ENCODE measurements around the gene PSMA6. TPM values are rescaled to one million over a fixed set of nuclear protein-coding genes. Genes with fewer than 3 reads are reported as not detected.
"Not testable (repeated sequence)": the region's sequence is repeated elsewhere in the genome, so short reads cannot be mapped to it uniquely, and the experiment has no call there.

Gene PSMA6
- total RNA-seq, 1 experiment from 2014 or later, result 392 TPM

DNA sequence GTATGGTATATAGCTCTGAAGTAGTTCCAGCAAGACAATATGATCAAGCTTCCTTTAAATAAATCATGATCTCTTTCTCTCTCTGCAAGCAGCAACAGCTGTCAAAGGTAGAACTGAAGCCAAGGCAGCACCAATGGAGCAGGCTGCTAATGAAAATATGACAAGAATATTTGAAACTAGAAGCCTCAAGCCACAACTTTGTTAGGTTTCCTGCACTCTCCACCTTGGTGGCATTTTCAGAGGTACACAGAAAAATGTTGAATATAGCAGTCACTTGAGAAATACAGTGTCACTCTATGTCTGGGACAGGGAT lies 43.8 kb upstream of the PSMA6 start:
- DNase-seq (ENCODE audit: low spot score), result no peak
- peaks cover 3% of the 10 kb centered on the region for H3K9me3 ChIP-seq (ENCODE audit: low read depth, low read length, poor library complexity, severe bottlenecking)
- H3K4me3 ChIP-seq (ENCODE audit: low read depth, low read length, poor library complexity, severe bottlenecking), result no peak overlapping the region
- no TSS peak for BruUV-seq (replicated peaks)
- ChIA-PET POLR2A (ENCODE audit: low non-redundant PET) (no interaction called here), CTCF (no interaction called here)
- no peaks in the 10 kb centered on the region for H3K36me3 ChIP-seq (ENCODE audit: insufficient read depth, low read length, poor library complexity, severe bottlenecking)
- no peaks in the 10 kb centered on the region for H3K27me3 ChIP-seq (replicated peaks; ENCODE audit: insufficient read depth, low read depth, low read length, poor library complexity)
- intact Hi-C loops (cut with micrococcal nuclease; ENCODE audit: unreplicated experiment), result no loop called here
- peak overlapping the region; percentile 66 for H3K27ac ChIP-seq (ENCODE audit: low read depth, low read length, poor library complexity, severe bottlenecking)
- H3K4me1 ChIP-seq (ENCODE audit: insufficient read depth, low read length, poor library complexity, severe bottlenecking), result peaks cover 26% of the 10 kb centered on the region
- TF ChIP-seq, protein P1, sequence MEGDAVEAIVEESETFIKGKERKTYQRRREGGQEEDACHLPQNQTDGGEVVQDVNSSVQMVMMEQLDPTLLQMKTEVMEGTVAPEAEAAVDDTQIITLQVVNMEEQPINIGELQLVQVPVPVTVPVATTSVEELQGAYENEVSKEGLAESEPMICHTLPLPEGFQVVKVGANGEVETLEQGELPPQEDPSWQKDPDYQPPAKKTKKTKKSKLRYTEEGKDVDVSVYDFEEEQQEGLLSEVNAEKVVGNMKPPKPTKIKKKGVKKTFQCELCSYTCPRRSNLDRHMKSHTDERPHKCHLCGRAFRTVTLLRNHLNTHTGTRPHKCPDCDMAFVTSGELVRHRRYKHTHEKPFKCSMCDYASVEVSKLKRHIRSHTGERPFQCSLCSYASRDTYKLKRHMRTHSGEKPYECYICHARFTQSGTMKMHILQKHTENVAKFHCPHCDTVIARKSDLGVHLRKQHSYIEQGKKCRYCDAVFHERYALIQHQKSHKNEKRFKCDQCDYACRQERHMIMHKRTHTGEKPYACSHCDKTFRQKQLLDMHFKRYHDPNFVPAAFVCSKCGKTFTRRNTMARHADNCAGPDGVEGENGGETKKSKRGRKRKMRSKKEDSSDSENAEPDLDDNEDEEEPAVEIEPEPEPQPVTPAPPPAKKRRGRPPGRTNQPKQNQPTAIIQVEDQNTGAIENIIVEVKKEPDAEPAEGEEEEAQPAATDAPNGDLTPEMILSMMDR (conservative IDR thresholded peaks at IDR 0.05; ENCODE audit: low read depth, low read length), result no peak
- TF ChIP-seq EZH2 (IDR thresholded peaks at IDR 0.05; ENCODE audit: borderline replicate concordance, low read depth, low read length, poor library complexity, severe bottlenecking), result no peak

DNA sequence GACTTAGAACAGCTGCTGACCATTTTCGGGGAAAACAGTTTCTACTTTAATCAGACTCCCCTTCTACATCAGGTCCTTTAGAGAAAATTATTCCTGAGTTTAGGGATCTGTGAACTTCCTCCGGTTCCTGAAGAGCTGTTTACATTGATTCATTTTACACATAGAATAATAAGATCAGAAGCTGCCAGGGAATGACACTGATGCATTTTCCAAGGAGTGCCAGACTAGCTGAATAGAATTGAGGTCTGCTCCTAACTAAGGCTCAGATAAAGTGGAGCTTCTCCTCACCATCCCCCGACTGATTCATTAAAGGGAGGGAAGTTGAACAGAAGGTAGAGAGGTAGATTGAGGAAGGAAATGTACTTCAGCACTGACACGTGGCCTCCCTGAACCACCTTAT lies 41.9 kb upstream of the PSMA6 start:
- CTCF ChIA-PET, result no interaction called here
- peaks cover 3% of the 10 kb centered on the region for H3K9me3 ChIP-seq (ENCODE audit: low read depth, low read length, poor library complexity, severe bottlenecking)
- no peak for DNase-seq (ENCODE audit: low spot score)
- peaks cover 26% of the 10 kb centered on the region for H3K4me1 ChIP-seq (ENCODE audit: insufficient read depth, low read length, poor library complexity, severe bottlenecking)
- no peak overlapping the region for H3K4me3 ChIP-seq (ENCODE audit: low read depth, low read length, poor library complexity, severe bottlenecking)
- BruUV-seq (replicated peaks), result no TSS peak
- no peaks in the 10 kb centered on the region for H3K36me3 ChIP-seq (ENCODE audit: insufficient read depth, low read length, poor library complexity, severe bottlenecking)
- TF ChIP-seq, protein P1 (conservative IDR thresholded peaks at IDR 0.05; ENCODE audit: low read depth, low read length), result no peak
- no peak for TF ChIP-seq EZH2 (IDR thresholded peaks at IDR 0.05; ENCODE audit: borderline replicate concordance, low read depth, low read length, poor library complexity, severe bottlenecking)
- H3K27me3 ChIP-seq (replicated peaks; ENCODE audit: insufficient read depth, low read depth, low read length, poor library complexity), result no peaks in the 10 kb centered on the region
- intact Hi-C loops (cut with micrococcal nuclease; ENCODE audit: unreplicated experiment), result no loop called here
- POLR2A ChIA-PET (ENCODE audit: low non-redundant PET), result interaction anchor here (0.7 kb wide), 1 partner anchor 72 kb away, joined by 7 read pairs; no protein-coding TSS in a partner anchor
- H3K27ac ChIP-seq (ENCODE audit: low read depth, low read length, poor library complexity, severe bottlenecking), result no peak overlapping the region

DNA sequence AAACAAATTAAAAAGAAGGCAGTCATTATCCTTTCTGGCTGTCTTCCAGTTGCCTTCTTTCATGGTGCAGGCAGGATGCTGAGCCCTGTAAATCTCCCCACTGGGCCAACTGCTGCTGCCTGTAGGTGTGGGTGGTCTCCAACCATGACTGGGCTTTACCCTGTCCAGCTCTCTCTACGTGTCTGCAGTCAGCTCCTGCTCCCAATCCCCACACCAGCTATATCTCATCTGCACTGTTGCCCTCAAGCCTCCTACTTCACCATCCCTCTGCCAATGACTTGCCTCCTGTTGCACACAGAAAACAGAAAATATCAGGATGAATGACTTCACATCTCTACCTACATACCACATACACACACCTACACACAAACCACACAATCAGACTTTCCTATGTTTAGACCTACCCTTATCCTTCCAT lies 39.7 kb upstream of the PSMA6 start:
- POLR2A ChIA-PET (ENCODE audit: low non-redundant PET), result no interaction called here
- intact Hi-C loops (cut with micrococcal nuclease; ENCODE audit: unreplicated experiment), result no loop called here

DNA sequence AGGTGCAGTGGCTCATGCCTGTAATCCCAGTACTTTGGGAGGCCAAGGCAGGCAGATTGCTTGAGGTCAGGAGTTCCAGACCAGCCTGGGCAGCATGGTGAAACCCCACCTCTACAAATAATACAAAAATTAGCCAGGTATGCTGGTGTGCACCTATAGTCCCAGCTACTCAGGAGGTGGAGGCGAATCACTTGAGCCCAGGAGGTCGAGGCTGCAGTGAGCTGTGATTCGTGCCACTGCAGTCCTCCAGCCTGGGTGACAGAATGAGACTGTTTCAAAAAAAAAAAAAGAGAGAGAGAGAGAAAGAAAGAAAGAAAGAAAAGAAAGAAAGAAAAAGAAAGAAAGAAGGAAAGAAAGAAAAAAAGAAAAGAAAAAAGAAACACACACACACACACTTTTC lies 39.1 kb upstream of the PSMA6 start:
- DNase-seq (ENCODE audit: low spot score); H3K4me3 ChIP-seq (ENCODE audit: low read depth, low read length, poor library complexity, severe bottlenecking); H3K27ac ChIP-seq (ENCODE audit: low read depth, low read length, poor library complexity, severe bottlenecking); BruUV-seq (replicated peaks); H3K9me3 ChIP-seq (ENCODE audit: low read depth, low read length, poor library complexity, severe bottlenecking); CTCF ChIA-PET; H3K27me3 ChIP-seq (replicated peaks; ENCODE audit: insufficient read depth, low read depth, low read length, poor library complexity); intact Hi-C loops (cut with micrococcal nuclease; ENCODE audit: unreplicated experiment); H3K36me3 ChIP-seq (ENCODE audit: insufficient read depth, low read length, poor library complexity, severe bottlenecking); POLR2A ChIA-PET (ENCODE audit: low non-redundant PET): not testable (repeated sequence)
- H3K4me1 ChIP-seq (ENCODE audit: insufficient read depth, low read length, poor library complexity, severe bottlenecking), result peaks cover 14% of the 10 kb centered on the region

More for the DNA sequence above, 39.7 kb upstream of the PSMA6 start:
- H3K4me1 ChIP-seq (ENCODE audit: insufficient read depth, low read length, poor library complexity, severe bottlenecking), result peaks cover 20% of the 10 kb centered on the region
- no peak overlapping the region for H3K27ac ChIP-seq (ENCODE audit: low read depth, low read length, poor library complexity, severe bottlenecking)
- BruUV-seq (replicated peaks), result no TSS peak
- CTCF ChIA-PET, result no interaction called here
- no peaks in the 10 kb centered on the region for H3K36me3 ChIP-seq (ENCODE audit: insufficient read depth, low read length, poor library complexity, severe bottlenecking)
- no peak overlapping the region for H3K4me3 ChIP-seq (ENCODE audit: low read depth, low read length, poor library complexity, severe bottlenecking)
- H3K27me3 ChIP-seq (replicated peaks; ENCODE audit: insufficient read depth, low read depth, low read length, poor library complexity), result no peaks in the 10 kb centered on the region
- H3K9me3 ChIP-seq (ENCODE audit: low read depth, low read length, poor library complexity, severe bottlenecking), result peaks cover 3% of the 10 kb centered on the region
- no peak for DNase-seq (ENCODE audit: low spot score)
- TF ChIP-seq, protein P1 (conservative IDR thresholded peaks at IDR 0.05; ENCODE audit: low read depth, low read length), result no peak
- TF ChIP-seq EZH2 (IDR thresholded peaks at IDR 0.05; ENCODE audit: borderline replicate concordance, low read depth, low read length, poor library complexity, severe bottlenecking), result no peak

DNA sequence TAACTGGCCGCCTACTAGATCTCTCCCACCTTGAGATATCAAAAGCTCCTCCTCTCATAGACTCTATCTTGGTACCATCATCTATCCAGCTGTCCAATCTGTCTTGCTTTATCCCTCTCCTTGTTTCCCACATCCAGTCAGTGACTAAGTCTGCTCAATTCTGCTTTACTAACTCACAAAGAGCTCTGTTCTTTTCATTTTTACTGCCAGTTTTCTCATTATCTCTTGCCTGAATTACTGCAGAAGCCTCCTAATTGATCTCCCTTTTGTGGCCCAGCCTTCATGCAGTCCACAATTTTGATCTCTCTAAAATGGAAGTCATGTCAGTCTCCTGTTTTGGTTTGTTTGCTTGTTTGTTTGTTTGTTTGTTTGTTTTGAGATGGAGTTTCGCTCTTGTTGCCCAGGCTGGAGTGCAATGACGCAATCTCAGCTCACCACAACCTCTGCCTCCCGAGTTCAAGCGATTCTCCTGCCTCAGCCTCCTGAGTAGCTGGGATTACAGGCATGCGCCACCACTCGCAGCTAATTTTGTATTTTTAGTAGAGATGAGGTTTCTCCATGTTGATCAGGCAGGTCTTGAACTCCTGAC lies 38.1 kb upstream of the PSMA6 start:
- H3K4me1 ChIP-seq (ENCODE audit: insufficient read depth, low read length, poor library complexity, severe bottlenecking); H3K27me3 ChIP-seq (replicated peaks; ENCODE audit: insufficient read depth, low read depth, low read length, poor library complexity); H3K9me3 ChIP-seq (ENCODE audit: low read depth, low read length, poor library complexity, severe bottlenecking); H3K27ac ChIP-seq (ENCODE audit: low read depth, low read length, poor library complexity, severe bottlenecking); H3K4me3 ChIP-seq (ENCODE audit: low read depth, low read length, poor library complexity, severe bottlenecking); BruUV-seq (replicated peaks); intact Hi-C loops (cut with micrococcal nuclease; ENCODE audit: unreplicated experiment); H3K36me3 ChIP-seq (ENCODE audit: insufficient read depth, low read length, poor library complexity, severe bottlenecking); DNase-seq (ENCODE audit: low spot score); CTCF ChIA-PET; POLR2A ChIA-PET (ENCODE audit: low non-redundant PET): not testable (repeated sequence)
